ENCODE measurements around the gene MAP4K3.

DNA sequence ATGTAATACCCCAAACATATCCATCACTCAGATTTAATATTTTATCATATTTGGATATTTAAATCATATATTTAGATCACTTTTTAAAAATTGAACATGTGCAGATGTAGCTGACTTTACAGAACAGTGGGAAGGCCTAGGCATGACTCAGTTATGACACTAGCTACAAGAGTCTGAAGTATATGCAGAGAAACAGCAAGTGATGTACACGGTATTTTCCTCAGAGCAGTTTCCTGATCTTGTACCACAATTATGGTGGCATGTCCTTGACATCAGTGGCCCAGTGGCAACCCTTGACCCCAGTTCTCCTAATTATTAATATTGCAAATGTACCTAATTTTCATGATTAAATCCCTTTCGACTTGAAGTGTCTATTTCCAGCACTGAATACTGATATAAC lies 221.5 kb downstream of the MAP4K3 start:
- TF ChIP-seq POLR2A (IDR thresholded peaks at IDR 0.05; ENCODE audit: low read length) (no peak), GATA1 (IDR thresholded peaks at IDR 0.05; ENCODE audit: low read depth, low read length) (no peak)

Measured in erythroblast (primary cell).